ENCODE results near the gene MAG. TPM values are rescaled to one million over a fixed set of nuclear protein-coding genes. Genes with fewer than 3 reads are reported as not detected.
A peak's percentile ranks its signal among the peaks of the same experiment; 100 is the strongest.

Gene MAG
- total and polyA plus RNA-seq, 2 of the 13 experiments (the other 11 are each of a cell fraction or from before 2014, with no cell fraction given): 0.20 to 1.3 TPM

DNA sequence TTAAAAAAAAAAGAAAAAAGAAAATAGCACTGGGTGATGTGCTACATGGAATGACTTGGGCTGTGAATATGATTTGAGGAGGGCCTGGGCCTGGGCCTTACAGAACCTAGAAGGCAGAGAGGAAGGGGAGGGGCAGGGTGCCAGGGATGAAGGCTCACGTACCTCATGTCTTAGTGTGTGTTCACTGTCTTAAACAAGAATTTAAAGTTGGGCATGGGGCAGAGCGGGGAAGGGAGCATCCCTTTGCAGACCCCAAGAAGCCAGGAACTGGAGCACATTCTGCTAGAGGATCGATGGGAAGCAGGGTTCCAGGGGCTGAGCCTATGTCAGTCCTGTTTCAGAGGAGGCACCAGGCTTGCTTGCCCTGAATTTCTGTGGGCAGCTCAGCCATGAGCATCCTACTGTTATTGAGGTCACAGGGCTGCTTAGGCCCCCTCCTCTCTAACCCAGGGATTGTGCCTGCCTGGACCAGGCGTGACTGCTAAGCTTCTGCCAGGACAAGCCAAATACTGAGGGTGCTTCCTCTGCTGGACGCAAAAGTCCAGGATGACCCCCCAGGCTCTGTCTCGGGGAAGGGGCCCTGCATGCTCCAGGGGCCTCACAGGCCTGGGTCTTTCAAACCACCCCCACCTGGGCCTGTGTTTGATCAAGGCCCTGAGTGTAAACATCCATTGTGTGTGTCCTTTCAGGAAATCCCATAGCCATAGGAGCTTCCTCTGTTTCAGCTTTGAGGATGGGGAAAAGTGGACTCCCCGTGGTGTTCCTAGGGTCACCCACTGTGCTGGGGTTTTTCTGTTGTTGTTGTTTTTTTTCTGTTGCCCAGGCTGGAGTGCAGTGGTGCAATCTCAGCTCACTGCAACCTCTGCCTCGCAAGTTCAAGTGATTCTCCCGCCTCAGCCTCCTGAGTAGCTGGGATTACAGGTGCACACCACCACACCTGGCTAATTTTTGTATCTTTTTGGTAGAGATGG is 38.4 kb upstream of the MAG start (continued):
- no peak for TF ChIP-seq ZNF224 (CRISPR knock-in tag; IDR thresholded peaks at IDR 0.05)
- TF ChIP-seq ZFYVE20 (CRISPR knock-in tag; IDR thresholded peaks at IDR 0.05; ENCODE audit: borderline replicate concordance, low read depth): no peak
- peak; percentile 68; the same call in 1 of the 2 replicates for TF ChIP-seq ZNF788 (CRISPR knock-in tag; IDR thresholded peaks at IDR 0.05; ENCODE audit: borderline replicate concordance)
- TF ChIP-seq, protein P1, sequence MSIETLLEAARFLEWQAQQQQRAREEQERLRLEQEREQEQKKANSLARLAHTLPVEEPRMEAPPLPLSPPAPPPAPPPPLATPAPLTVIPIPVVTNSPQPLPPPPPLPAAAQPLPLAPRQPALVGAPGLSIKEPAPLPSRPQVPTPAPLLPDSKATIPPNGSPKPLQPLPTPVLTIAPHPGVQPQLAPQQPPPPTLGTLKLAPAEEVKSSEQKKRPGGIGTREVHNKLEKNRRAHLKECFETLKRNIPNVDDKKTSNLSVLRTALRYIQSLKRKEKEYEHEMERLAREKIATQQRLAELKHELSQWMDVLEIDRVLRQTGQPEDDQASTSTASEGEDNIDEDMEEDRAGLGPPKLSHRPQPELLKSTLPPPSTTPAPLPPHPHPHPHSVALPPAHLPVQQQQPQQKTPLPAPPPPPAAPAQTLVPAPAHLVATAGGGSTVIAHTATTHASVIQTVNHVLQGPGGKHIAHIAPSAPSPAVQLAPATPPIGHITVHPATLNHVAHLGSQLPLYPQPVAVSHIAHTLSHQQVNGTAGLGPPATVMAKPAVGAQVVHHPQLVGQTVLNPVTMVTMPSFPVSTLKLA (IDR thresholded peaks at IDR 0.05): no peak
- TF ChIP-seq NR2F2 (IDR thresholded peaks at IDR 0.05; ENCODE audit: borderline replicate concordance, low read depth): no peak
- TF ChIP-seq, protein P2, sequence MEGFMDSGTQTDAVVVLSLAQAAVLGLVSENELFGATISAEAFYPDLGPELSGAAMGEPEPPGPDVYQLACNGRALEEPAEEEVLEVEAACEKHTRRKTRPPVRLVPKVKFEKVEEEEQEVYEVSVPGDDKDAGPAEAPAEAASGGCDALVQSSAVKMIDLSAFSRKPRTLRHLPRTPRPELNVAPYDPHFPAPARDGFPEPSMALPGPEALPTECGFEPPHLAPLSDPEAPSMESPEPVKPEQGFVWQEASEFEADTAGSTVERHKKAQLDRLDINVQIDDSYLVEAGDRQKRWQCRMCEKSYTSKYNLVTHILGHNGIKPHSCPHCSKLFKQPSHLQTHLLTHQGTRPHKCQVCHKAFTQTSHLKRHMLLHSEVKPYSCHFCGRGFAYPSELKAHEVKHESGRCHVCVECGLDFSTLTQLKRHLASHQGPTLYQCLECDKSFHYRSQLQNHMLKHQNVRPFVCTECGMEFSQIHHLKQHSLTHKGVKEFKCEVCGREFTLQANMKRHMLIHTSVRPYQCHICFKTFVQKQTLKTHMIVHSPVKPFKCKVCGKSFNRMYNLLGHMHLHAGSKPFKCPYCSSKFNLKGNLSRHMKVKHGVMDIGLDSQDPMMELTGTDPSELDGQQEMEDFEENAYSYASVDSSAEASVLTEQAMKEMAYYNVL (CRISPR knock-in tag; IDR thresholded peaks at IDR 0.05; ENCODE audit: borderline replicate concordance): no peak
- TF ChIP-seq ZSCAN31 (CRISPR knock-in tag; IDR thresholded peaks at IDR 0.05; ENCODE audit: low read depth): no peak
- TF ChIP-seq RXRA (CRISPR knock-in tag; IDR thresholded peaks at IDR 0.05): peak; percentile 77; the same call in 1 of the 2 replicates
- TF ChIP-seq IKZF1 (IDR thresholded peaks at IDR 0.05): no peak
- TF ChIP-seq ZNF205 (CRISPR knock-in tag; IDR thresholded peaks at IDR 0.05): no peak
- TF ChIP-seq PRPF4 (IDR thresholded peaks at IDR 0.05; ENCODE audit: low read depth, low read length, poor library complexity, severe bottlenecking): no peak
- TF ChIP-seq KAT2B (IDR thresholded peaks at IDR 0.05; ENCODE audit: borderline replicate concordance, low read depth, low read length): no peak
- TF ChIP-seq HDAC2 (CRISPR knock-in tag; IDR thresholded peaks at IDR 0.05): peak; percentile 75
- TF ChIP-seq ZSCAN30 (CRISPR knock-in tag; IDR thresholded peaks at IDR 0.05): no peak
- no peak for TF ChIP-seq GTF2F1 (IDR thresholded peaks at IDR 0.05; ENCODE audit: low read length)
- TF ChIP-seq TCF7 (IDR thresholded peaks at IDR 0.05; ENCODE audit: low read depth): no peak
- TF ChIP-seq ZNF549 (CRISPR knock-in tag; IDR thresholded peaks at IDR 0.05): no peak
- TF ChIP-seq, protein P3, sequence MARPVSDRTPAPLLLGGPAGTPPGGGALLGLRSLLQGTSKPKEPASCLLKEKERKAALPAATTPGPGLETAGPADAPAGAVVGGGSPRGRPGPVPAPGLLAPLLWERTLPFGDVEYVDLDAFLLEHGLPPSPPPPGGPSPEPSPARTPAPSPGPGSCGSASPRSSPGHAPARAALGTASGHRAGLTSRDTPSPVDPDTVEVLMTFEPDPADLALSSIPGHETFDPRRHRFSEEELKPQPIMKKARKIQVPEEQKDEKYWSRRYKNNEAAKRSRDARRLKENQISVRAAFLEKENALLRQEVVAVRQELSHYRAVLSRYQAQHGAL (CRISPR knock-in tag; IDR thresholded peaks at IDR 0.05; ENCODE audit: not compliant biosample characterization): no peak
- TF ChIP-seq HOXA9 (CRISPR knock-in tag; IDR thresholded peaks at IDR 0.05; ENCODE audit: borderline replicate concordance): no peak
- TF ChIP-seq, protein P4, sequence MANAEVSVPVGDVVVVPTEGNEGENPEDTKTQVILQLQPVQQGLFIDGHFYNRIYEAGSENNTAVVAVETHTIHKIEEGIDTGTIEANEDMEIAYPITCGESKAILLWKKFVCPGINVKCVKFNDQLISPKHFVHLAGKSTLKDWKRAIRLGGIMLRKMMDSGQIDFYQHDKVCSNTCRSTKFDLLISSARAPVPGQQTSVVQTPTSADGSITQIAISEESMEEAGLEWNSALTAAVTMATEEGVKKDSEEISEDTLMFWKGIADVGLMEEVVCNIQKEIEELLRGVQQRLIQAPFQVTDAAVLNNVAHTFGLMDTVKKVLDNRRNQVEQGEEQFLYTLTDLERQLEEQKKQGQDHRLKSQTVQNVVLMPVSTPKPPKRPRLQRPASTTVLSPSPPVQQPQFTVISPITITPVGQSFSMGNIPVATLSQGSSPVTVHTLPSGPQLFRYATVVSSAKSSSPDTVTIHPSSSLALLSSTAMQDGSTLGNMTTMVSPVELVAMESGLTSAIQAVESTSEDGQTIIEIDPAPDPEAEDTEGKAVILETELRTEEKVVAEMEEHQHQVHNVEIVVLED (CRISPR knock-in tag; IDR thresholded peaks at IDR 0.05; ENCODE audit: borderline replicate concordance): peak; percentile 59; the same call in 1 of the 2 replicates
- no peak for TF ChIP-seq TOE1 (CRISPR knock-in tag; IDR thresholded peaks at IDR 0.05)
- TF ChIP-seq, protein P5, sequence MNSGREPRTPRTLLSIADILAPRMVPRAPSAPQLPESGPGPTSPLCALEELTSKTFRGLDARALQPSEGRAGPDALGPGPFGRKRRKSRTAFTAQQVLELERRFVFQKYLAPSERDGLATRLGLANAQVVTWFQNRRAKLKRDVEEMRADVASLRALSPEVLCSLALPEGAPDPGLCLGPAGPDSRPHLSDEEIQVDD (CRISPR knock-in tag; IDR thresholded peaks at IDR 0.05; ENCODE audit: borderline replicate concordance): no peak
- TF ChIP-seq, protein P6, sequence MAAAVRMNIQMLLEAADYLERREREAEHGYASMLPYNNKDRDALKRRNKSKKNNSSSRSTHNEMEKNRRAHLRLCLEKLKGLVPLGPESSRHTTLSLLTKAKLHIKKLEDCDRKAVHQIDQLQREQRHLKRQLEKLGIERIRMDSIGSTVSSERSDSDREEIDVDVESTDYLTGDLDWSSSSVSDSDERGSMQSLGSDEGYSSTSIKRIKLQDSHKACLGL (CRISPR knock-in tag; IDR thresholded peaks at IDR 0.05): no peak
